ENCODE data around the gene SNAPC4. TPM values are rescaled to one million over a fixed set of nuclear protein-coding genes. Genes with fewer than 3 reads are reported as not detected.

The SNAPC4 gene
- total and polyA plus RNA-seq, 2 donors (not counting 1 experiment from before 2014, with no cell fraction given), result 1.8 to 3.8 TPM

- peaks cover 18% of the 10 kb centered on the region for H3K4me1 ChIP-seq (ENCODE audit: control insufficient read depth, extremely low read depth, insufficient read depth, low read length)
- H2AFZ ChIP-seq (ENCODE audit: low read length), result no peak overlapping the region
- peaks cover 2% of the 10 kb centered on the region for H3K36me3 ChIP-seq (ENCODE audit: control insufficient read depth, insufficient read depth, low read length)
- H3K27me3 ChIP-seq (ENCODE audit: control insufficient read depth, insufficient read depth, low read length), result no peaks in the 10 kb centered on the region
- H3K9ac ChIP-seq (ENCODE audit: insufficient read depth, low read length), result no peak overlapping the region
- no peaks in the 10 kb centered on the region for H3K79me2 ChIP-seq (ENCODE audit: control insufficient read depth, insufficient read depth, low read length)
- H3K4me3 ChIP-seq (replicated peaks in 1 of 4; ENCODE audit: control extremely low read depth in 1 of 4, insufficient read depth in 1 of 4, low read depth in 3 of 4, low read length in 4 of 4), result no peak overlapping the region
- H3K9me3 ChIP-seq (ENCODE audit: control insufficient read depth, insufficient read depth, low read depth, low read length), result no peaks in the 10 kb centered on the region
- TF ChIP-seq EZH2 (IDR thresholded peaks at IDR 0.05; ENCODE audit: low read length, missing control alignments) (no peak), CTCF (conservative IDR thresholded peaks at IDR 0.05 in 1 of 2, IDR thresholded peaks at IDR 0.05 in 1 of 2; ENCODE audit: low read depth in 1 of 2, low read length in 2 of 2) (no peak)
- H3K27ac ChIP-seq (ENCODE audit: insufficient read depth, low read length), result no peak overlapping the region
- peak; percentile 36 to 78 for DNase-seq (ENCODE audit: low read depth in 2 of 2)
- no peak overlapping the region for H3K4me2 ChIP-seq (ENCODE audit: extremely low read depth, insufficient read depth, low read length)
- H4K20me1 ChIP-seq (ENCODE audit: control insufficient read depth, extremely low read depth, insufficient read depth, low read length), result no peaks in the 10 kb centered on the region
Measured at GRCh38 chr9:136370687-136371532, 29.1 kb downstream of the SNAPC4 start.

- Histone ChIP-seq H2AFZ (ENCODE audit: low read length) (no peak overlapping the region), H3K27me3 (ENCODE audit: control insufficient read depth, insufficient read depth, low read length) (no peaks in the 10 kb centered on the region), H3K9ac (ENCODE audit: insufficient read depth, low read length) (no peak overlapping the region), H3K27ac (ENCODE audit: insufficient read depth, low read length) (no peak overlapping the region), H4K20me1 (ENCODE audit: control insufficient read depth, extremely low read depth, insufficient read depth, low read length) (no peaks in the 10 kb centered on the region), H3K36me3 (ENCODE audit: control insufficient read depth, insufficient read depth, low read length) (no peaks in the 10 kb centered on the region), H3K4me3 (replicated peaks in 1 of 4; ENCODE audit: control extremely low read depth in 1 of 4, insufficient read depth in 1 of 4, low read depth in 3 of 4, low read length in 4 of 4) (no peak overlapping the region), H3K9me3 (ENCODE audit: control insufficient read depth, insufficient read depth, low read depth, low read length) (no peaks in the 10 kb centered on the region), H3K79me2 (ENCODE audit: control insufficient read depth, insufficient read depth, low read length) (no peaks in the 10 kb centered on the region), H3K4me2 (ENCODE audit: extremely low read depth, insufficient read depth, low read length) (no peak overlapping the region), H3K4me1 (ENCODE audit: control insufficient read depth, extremely low read depth, insufficient read depth, low read length) (peaks cover 18% of the 10 kb centered on the region)
- no peak for DNase-seq (ENCODE audit: low read depth in 2 of 2)
- TF ChIP-seq EZH2 (IDR thresholded peaks at IDR 0.05; ENCODE audit: low read length, missing control alignments) (no peak), CTCF (conservative IDR thresholded peaks at IDR 0.05 in 1 of 2, IDR thresholded peaks at IDR 0.05 in 1 of 2; ENCODE audit: low read depth in 1 of 2, low read length in 2 of 2) (no peak)
Measured at GRCh38 chr9:136370037-136370436, 29.9 kb downstream of the SNAPC4 start.

GRCh38 chr9:136368190-136368589 lies 31.8 kb downstream of the SNAPC4 start:
- Histone ChIP-seq H3K79me2 (ENCODE audit: control insufficient read depth, insufficient read depth, low read length) (no peaks in the 10 kb centered on the region), H3K27ac (ENCODE audit: insufficient read depth, low read length) (no peak overlapping the region), H3K27me3 (ENCODE audit: control insufficient read depth, insufficient read depth, low read length) (no peaks in the 10 kb centered on the region), H3K36me3 (ENCODE audit: control insufficient read depth, insufficient read depth, low read length) (no peaks in the 10 kb centered on the region), H2AFZ (ENCODE audit: low read length) (no peak overlapping the region), H4K20me1 (ENCODE audit: control insufficient read depth, extremely low read depth, insufficient read depth, low read length) (no peaks in the 10 kb centered on the region), H3K9ac (ENCODE audit: insufficient read depth, low read length) (no peak overlapping the region), H3K9me3 (ENCODE audit: control insufficient read depth, insufficient read depth, low read depth, low read length) (no peaks in the 10 kb centered on the region), H3K4me1 (ENCODE audit: control insufficient read depth, extremely low read depth, insufficient read depth, low read length) (peaks cover 11% of the 10 kb centered on the region), H3K4me3 (replicated peaks in 1 of 4; ENCODE audit: control extremely low read depth in 1 of 4, insufficient read depth in 1 of 4, low read depth in 3 of 4, low read length in 4 of 4) (no peak overlapping the region), H3K4me2 (ENCODE audit: extremely low read depth, insufficient read depth, low read length) (no peak overlapping the region)
- DNase-seq (ENCODE audit: low read depth in 2 of 2), result no peak
- TF ChIP-seq EZH2 (IDR thresholded peaks at IDR 0.05; ENCODE audit: low read length, missing control alignments), result no peak
- no peak for TF ChIP-seq CTCF (conservative IDR thresholded peaks at IDR 0.05 in 1 of 2, IDR thresholded peaks at IDR 0.05 in 1 of 2; ENCODE audit: low read depth in 1 of 2, low read length in 2 of 2)
